Epithelial cell of esophagus (primary cell): ENCODE data around the gene KRTCAP2.
"Not testable (repeated sequence)": the region's sequence is repeated elsewhere in the genome, so short reads cannot be mapped to it uniquely, and the experiment has no call there.

Experiments used
- DNase-seq: peaks from one replicate; pipeline ENCODE4 v3.0.0; 2010; ENCODE audit warnings: low read depth
- H3K4me3 ChIP-seq: 2 replicates; pipeline ENCODE4 v1.5.1; 2011; ENCODE audit warnings: mild to moderate bottlenecking, low read length, control low read depth
- CTCF ChIP-seq: IDR thresholded peaks from 2 replicates; pipeline ENCODE4 v1.5.1; 2011; ENCODE audit warnings: low read depth, mild to moderate bottlenecking, low read length, control low read depth, inconsistent platforms; ENCODE audit not compliant: insufficient read depth; ENCODE audit errors: missing control alignments

KRTCAP2 gene

GRCh38 chr1:155160128-155160527 is 13.0 kb downstream of the KRTCAP2 start:
- no peak for DNase-seq
- H3K4me3 ChIP-seq = no peak overlapping the region
- TF ChIP-seq CTCF = no peak

- DNase-seq = no peak
Observed at GRCh38 chr1:155158991-155159390, 14.1 kb downstream of the KRTCAP2 start.

GRCh38 chr1:155155996-155156643 is 17.0 kb downstream of the KRTCAP2 start:
- not testable (repeated sequence) for H3K4me3 ChIP-seq, DNase-seq

More at GRCh38 chr1:155158991-155159390, 14.1 kb downstream of the KRTCAP2 start:
- no peak overlapping the region for H3K4me3 ChIP-seq
- TF ChIP-seq CTCF = no peak

GRCh38 chr1:155145491-155145890 is 27.6 kb downstream of the KRTCAP2 start:
- no peak for TF ChIP-seq CTCF
- no peak overlapping the region for H3K4me3 ChIP-seq
- no peak for DNase-seq

- no peak for DNase-seq
- no peak overlapping the region for H3K4me3 ChIP-seq
- TF ChIP-seq CTCF = no peak
Observed at GRCh38 chr1:155141749-155142148, 31.4 kb downstream of the KRTCAP2 start.

- no peak for DNase-seq
- no peak for TF ChIP-seq CTCF
- peak overlapping the region; percentile 88 for H3K4me3 ChIP-seq
Observed at GRCh38 chr1:155140630-155140953, 32.5 kb downstream of the KRTCAP2 start.

GRCh38 chr1:155139895-155140629 is 33.0 kb downstream of the KRTCAP2 start, which contains the start of gene DPM3:
Gene DPM3, minus strand, starts transcription at chr1:155140531. Its CDS starts 291 bp downstream, at chr1:155140240.
- H3K4me3 ChIP-seq = peak within 1 kb of the TSS; percentile 88
- TF ChIP-seq CTCF = no peak
- peak; percentile 86 for DNase-seq
